Hepatocyte (in vitro differentiated cells): ENCODE measurements around the gene CAMK2G. TPM values are rescaled to one million over a fixed set of nuclear protein-coding genes. Genes with fewer than 3 reads are reported as not detected.

Source experiments
- DNase-seq: peaks from one replicate; pipeline ENCODE4 v3.0.0-alpha.2; 2016; ENCODE audit warnings: low spot score
- H2AFZ ChIP-seq: fragments of 200-600 bp; sonication (generic); 2 replicates; pipeline ENCODE4 v1.6.0; 2016; ENCODE audit warnings: antibody characterized with exemption, mild to moderate bottlenecking
- H3K27ac ChIP-seq: fragments of 200-600 bp; sonication (generic); 2 replicates; pipeline ENCODE4 v1.5.1; 2016; ENCODE audit warnings: mild to moderate bottlenecking
- H3K27me3 ChIP-seq: fragments of 200-600 bp; sonication (generic); 2 replicates; pipeline ENCODE4 v1.6.1; 2016
- H3K36me3 ChIP-seq: fragments of 200-600 bp; sonication (generic); replicated peaks from 2 replicates; pipeline ENCODE4 v1.5.1; 2016; ENCODE audit warnings: low read depth; ENCODE audit not compliant: insufficient read depth
- H3K4me1 ChIP-seq: fragments of 200-600 bp; sonication (generic); 2 replicates; pipeline ENCODE4 v1.5.1; 2016; ENCODE audit warnings: mild to moderate bottlenecking, moderate library complexity; ENCODE audit not compliant: insufficient read depth
- H3K4me2 ChIP-seq: fragments of 200-600 bp; sonication (generic); 2 replicates; pipeline ENCODE4 v1.6.0; 2016
- H3K4me3 ChIP-seq: fragments of 200-600 bp; sonication (generic); 2 replicates; pipeline ENCODE4 v1.5.1; 2016; ENCODE audit warnings: mild to moderate bottlenecking
- H3K79me2 ChIP-seq: fragments of 200-600 bp; sonication (generic); 2 replicates; pipeline ENCODE4 v1.6.0; 2017; ENCODE audit warnings: mild to moderate bottlenecking
- H3K9me2 ChIP-seq: fragments of 200-600 bp; sonication (generic); replicated peaks from 2 replicates; pipeline ENCODE4 v1.6.0; 2017; ENCODE audit warnings: mild to moderate bottlenecking; ENCODE audit not compliant: insufficient read depth
- H3K9me3 ChIP-seq: fragments of 200-600 bp; sonication (generic); 2 replicates; pipeline ENCODE4 v1.5.1; 2016; ENCODE audit warnings: low read depth, mild to moderate bottlenecking
- H4K20me1 ChIP-seq: fragments of 200-600 bp; sonication (generic); 2 replicates; pipeline ENCODE4 v1.6.0; 2016; ENCODE audit warnings: mild to moderate bottlenecking; ENCODE audit not compliant: insufficient read depth, poor library complexity, severe bottlenecking
- CTCF ChIP-seq: fragments of 200-600 bp; sonication (generic); IDR thresholded peaks from 2 replicates; pipeline ENCODE4 v1.5.1; 2016; ENCODE audit warnings: antibody characterized with exemption, mild to moderate bottlenecking; ENCODE audit not compliant: poor library complexity
- EZH2 ChIP-seq: fragments of 200-600 bp; sonication (generic); IDR thresholded peaks from 2 replicates; pipeline ENCODE4 v1.6.1; 2016; ENCODE audit warnings: antibody characterized with exemption, mild to moderate bottlenecking, borderline replicate concordance
- EZH2phosphoT487 ChIP-seq: fragments of 200-600 bp; sonication (generic); IDR thresholded peaks from one replicate; pipeline ENCODE4 v1.6.1; 2018; ENCODE audit warnings: antibody characterized with exemption, mild to moderate bottlenecking, low read depth, moderate library complexity; ENCODE audit not compliant: unreplicated experiment, severe bottlenecking
- WGBS: methylation state at CpG from one replicate; pipeline ENCODE4 v1.1.6; 2016; ENCODE audit warnings: low lambda C conversion rate; ENCODE audit errors: missing lambda C conversion rate; 5-methylcytosine and 5-hydroxymethylcytosine counted together
- polyA plus RNA-seq: library from polyadenylated mRNA; unstranded; fragments of >200 nt; fragmentation: Nextera tagmentation; extraction: Ambion mirVana; gene quantifications from 2 replicates; pipeline ENCODE4 v1.2.1, GENCODE V29; 2016
- total RNA-seq: library from RNA; depleted of rRNA; stranded (reverse); fragments of >200 nt; gene quantifications from 2 replicates; pipeline ENCODE4 v1.2.3, GENCODE V29; 2014

Gene CAMK2G
- total and polyA plus RNA-seq, 2 experiments from 2014 or later = 5.2 to 25.0 TPM

- Histone ChIP-seq H2AFZ (no peak overlapping the region), H3K9me3 (no peaks in the 10 kb centered on the region), H3K27ac (no peak overlapping the region), H3K36me3 (no peaks in the 10 kb centered on the region), H4K20me1 (peaks cover 12% of the 10 kb centered on the region), H3K9me2 (no peaks in the 10 kb centered on the region), H3K4me3 (no peak overlapping the region), H3K4me1 (no peaks in the 10 kb centered on the region), H3K4me2 (no peak overlapping the region), H3K79me2 (peaks cover 8% of the 10 kb centered on the region), H3K27me3 (no peaks in the 10 kb centered on the region)
- WGBS = 98% methylated on average over 5 of the region's 5 CpGs
- DNase-seq = no peak
- TF ChIP-seq EZH2 (no peak), EZH2phosphoT487 (no peak), CTCF (no peak)
Observed at GRCh38 chr10:73793456-73793855, 80.9 kb downstream of the CAMK2G start.

GRCh38 chr10:73791871-73792400 is 82.4 kb downstream of the CAMK2G start:
- Histone ChIP-seq H3K4me1 (peaks cover 11% of the 10 kb centered on the region), H3K4me2 (no peak overlapping the region), H3K27ac (no peak overlapping the region), H3K9me2 (no peaks in the 10 kb centered on the region), H3K79me2 (peaks cover 24% of the 10 kb centered on the region), H3K27me3 (no peaks in the 10 kb centered on the region), H4K20me1 (peaks cover 27% of the 10 kb centered on the region), H2AFZ (no peak overlapping the region), H3K4me3 (no peak overlapping the region), H3K9me3 (no peaks in the 10 kb centered on the region), H3K36me3 (no peaks in the 10 kb centered on the region)
- 95% methylated on average over 26 of the region's 26 CpGs for WGBS
- no peak for DNase-seq
- TF ChIP-seq CTCF (no peak), EZH2 (no peak), EZH2phosphoT487 (no peak)

- Histone ChIP-seq H3K4me2 (no peak overlapping the region), H3K27ac (no peak overlapping the region), H4K20me1 (peaks cover 35% of the 10 kb centered on the region), H2AFZ (no peak overlapping the region), H3K27me3 (no peaks in the 10 kb centered on the region), H3K79me2 (peaks cover 32% of the 10 kb centered on the region), H3K4me3 (no peak overlapping the region), H3K9me3 (no peaks in the 10 kb centered on the region), H3K36me3 (no peaks in the 10 kb centered on the region), H3K9me2 (no peaks in the 10 kb centered on the region), H3K4me1 (peaks cover 13% of the 10 kb centered on the region)
- TF ChIP-seq EZH2 (no peak), EZH2phosphoT487 (no peak), CTCF (no peak)
- WGBS = 94% methylated on average over 22 of the region's 22 CpGs
- no peak for DNase-seq
Observed at GRCh38 chr10:73790886-73791625, 83.3 kb downstream of the CAMK2G start.
